DMS53 treated with DMSO at 0.1 percent for 48 hours (cell line): ENCODE measurements around the gene KRT32.

Experiments used
- DNase-seq: peaks from one replicate; lab custom pipeline; 2025; ENCODE audit not compliant: unreplicated experiment; lab: John Stamatoyannopoulos, UW

The KRT32 gene

GRCh38 chr17:41492771-41493170, 25.6 kb upstream of the KRT32 start:
- no peak for DNase-seq

DNA sequence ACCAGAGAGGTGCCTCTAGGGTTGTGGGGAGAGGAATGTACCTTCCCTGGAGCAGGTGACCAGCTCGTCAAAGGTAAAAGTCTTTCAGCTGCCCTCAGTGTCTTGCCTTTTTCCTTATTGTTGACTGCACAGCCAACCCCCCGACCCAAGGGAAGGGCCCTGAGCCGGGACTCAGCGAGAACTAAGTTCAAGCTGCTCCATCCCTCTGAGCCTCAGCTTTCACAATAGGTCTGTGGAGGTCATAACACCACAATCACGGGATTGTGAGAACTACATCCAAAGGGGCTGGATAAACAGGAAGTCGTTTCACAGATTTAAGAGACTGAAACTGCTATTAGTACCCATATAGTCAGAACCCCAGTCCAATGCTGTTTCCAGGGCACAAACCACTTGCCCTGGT, 25.2 kb upstream of the KRT32 start:
- DNase-seq = no peak

- DNase-seq = no peak
These were observed 24.3 kb upstream of the KRT32 start for GRCh38 chr17:41491476-41491875.

DNA sequence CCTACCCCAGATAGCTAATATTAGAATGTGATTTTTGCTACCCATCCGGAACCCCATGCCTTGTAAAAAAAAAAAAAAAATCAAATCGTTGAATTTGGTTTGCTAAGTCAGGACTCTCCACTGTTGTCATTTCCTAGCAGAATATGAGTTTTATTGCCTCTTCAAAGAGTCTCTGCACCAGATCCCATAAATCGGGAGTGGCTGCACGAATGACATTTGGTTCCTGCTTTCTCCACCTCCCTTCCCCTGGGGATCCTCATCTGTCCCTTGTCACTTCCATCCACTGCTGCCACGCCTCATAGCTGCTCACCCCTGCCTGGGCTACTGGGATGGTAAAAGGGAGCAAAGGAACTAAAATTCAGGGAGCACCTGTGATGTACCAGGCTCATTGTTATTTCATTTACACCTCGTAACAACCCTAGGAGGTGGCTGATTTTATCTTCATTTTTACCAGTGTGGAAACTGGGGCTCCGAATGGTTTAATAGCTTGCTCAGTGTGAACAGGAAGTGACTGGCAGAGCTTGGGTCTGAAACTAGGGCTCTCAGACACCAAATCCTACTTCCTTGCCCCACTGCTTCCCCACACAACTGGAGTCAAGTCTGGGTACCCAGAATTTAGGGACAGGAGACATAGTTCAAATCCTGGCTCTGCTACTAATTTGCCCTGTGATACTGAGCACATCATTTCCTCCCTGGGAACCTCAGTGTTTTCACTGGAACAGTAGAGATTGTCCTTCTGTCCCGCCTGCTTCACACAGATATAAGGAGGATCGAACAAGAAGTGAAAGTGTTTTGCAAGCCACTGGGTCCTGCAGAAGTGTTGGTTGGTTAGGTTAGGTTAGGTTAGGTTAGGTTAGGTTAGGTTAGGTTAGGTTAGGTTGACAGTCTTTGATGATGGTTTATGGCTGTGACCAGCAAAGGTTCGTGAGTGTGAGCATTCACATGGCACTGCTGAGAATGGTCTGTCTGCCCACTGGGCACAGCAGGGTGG, 23.1 kb upstream of the KRT32 start:
- no peak for DNase-seq

GRCh38 chr17:41489531-41489930, 22.3 kb upstream of the KRT32 start, which contains the start of gene KRT36:
TSS of gene KRT36 (minus strand) at chr17:41489910. CDS start at chr17:41489864, 46 bp downstream.
- no peak for DNase-seq

DNA sequence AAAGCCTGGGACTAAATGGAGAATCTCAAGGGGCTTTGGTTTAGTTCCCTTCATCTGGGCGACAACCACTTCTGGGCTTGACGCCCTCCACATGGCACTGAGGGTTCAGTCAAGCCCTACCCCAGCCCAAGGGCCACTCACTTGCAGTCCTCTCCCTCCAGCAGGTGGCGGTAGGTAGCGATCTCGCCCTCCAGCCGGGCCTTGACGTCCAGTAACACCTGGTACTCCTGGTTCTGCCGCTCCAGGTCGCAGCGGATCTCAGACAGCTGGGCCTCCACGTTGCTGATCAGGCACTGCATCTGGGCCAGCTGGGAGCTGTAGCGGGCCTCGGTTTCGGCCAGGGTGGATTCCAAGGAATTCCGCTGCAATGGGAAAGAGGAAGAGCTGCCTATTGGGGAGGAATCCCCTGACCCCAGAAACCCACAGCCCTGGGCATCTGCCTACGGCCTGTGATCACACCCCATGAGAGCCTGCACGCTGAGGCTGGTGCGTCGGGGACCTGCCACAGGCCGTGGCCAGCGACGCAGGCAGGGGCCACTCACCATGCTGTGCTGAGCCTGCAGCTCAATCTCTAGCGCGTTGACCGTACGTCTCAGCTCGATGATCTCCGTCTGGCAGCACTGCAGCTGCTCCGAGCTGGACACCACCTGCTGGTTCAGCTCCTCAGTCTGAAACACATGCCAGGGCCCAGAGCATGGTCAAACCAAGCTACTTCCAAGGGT, 19.8 kb upstream of the KRT32 start:
- DNase-seq = no peak

DNA sequence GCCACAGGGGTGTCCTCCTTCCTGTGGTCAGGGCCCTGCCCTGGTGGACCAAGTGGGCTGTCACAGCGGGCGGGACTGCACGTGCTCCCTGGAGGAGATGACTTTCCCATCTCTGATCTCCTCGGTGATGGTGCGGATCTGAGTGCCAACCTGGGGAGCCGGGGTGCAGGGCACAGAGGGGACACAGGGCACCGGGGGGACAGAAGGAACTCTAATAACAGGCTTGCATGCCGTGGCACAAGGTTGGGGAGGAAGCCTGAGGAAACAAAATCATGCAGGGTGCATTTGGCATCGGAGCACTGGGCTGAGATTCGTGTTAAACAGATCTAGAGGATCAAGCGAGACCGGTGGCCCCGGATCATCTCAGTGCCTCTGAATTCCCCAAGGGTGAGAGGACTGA, 19.1 kb upstream of the KRT32 start:
- no peak for DNase-seq

DNA sequence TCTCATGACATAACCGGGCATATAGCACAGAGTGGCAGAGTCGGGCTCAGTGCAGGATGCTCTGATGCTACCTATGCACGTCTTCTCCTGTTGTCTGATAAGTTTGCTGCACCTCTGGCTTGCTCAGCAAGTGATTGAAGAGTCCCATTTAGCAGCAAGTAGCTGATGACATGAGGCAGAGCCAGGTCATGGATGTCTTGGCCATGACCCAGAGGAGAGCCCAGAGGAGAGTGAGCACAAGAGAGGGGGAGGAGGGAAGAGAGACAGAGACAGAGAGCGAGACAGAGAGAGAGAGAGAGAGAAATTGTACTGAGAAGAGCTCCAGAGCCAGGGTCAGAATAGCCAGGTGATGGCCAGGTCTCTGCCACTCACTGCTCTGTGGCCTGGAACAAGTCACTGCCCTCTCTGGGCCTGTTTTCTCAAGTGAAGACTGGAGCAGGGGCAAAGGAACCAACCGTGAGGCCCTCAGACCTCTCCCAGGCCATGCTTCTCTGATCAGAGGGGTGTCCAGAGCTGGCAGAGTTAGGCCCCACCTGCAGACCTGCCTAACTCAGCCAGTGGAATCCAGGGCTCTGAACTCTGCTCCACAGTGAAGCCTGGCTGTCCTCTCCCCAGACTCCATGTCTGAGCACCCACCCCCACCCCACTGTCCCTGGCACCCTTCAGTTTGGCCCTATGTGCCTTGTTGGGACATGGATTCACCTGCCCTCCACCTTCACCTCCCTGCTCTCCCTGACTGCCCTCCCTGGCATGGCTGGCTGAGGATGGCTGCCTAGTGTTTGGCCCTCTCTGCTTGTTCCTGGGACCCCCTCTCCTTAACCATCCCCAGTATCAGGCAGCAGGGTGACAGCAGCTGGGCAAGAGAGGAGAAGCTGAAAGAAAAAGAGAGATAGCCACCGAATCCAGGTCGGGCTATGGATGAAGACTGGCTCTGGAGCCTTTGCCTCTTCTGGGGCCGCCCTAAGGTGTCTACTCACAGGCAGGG, 18.0 kb upstream of the KRT32 start:
- no peak for DNase-seq

GRCh38 chr17:41483991-41484826, 17.0 kb upstream of the KRT32 start:
- no peak for DNase-seq

GRCh38 chr17:41483531-41483930, 16.3 kb upstream of the KRT32 start:
- DNase-seq = no peak

DNA sequence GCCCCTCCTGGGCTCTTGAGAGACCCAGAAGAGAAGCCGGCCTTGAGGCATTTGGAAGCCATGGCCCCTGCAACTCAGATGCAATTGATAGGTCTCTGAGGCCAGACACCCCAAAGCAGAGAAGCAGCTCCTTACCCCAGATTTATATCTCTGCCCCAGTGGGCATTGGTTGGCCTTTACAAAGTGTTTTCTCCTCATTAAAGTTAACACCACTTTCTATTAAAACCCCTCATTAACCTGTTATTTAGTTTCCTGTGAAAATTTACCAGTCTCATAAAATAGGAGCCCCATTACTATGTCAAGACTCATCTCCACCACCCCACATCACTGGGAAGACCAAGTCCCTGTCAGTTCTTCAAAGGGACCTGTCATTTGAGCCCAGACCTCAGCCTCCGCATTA, 13.8 kb upstream of the KRT32 start, which contains the start of gene KRT35:
TSS of gene KRT35 (minus strand) at position 116 of the 400 bp plus-strand sequence. CDS start at position 62, 54 bp downstream.
- no peak for DNase-seq

DNA sequence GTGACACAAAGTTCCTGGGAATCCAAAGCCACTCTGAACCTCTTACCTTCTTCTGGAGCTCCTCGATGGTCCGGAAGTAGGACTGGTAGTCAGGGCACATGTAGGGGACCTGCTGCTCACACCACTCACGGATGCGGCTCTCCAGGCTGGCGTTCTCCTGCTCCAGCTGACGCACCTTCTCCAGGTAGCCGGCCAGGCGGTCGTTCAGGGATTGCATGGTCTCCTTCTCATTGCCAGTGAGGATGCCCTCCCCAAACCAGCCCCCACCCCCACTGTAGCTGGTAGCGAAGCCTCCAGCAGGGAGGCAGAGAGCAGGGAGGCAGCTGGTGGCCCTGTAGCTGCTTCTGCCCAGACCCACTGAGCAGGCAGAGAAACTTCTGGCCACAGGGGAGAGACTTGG, 13.4 kb upstream of the KRT32 start:
- DNase-seq = no peak

DNA sequence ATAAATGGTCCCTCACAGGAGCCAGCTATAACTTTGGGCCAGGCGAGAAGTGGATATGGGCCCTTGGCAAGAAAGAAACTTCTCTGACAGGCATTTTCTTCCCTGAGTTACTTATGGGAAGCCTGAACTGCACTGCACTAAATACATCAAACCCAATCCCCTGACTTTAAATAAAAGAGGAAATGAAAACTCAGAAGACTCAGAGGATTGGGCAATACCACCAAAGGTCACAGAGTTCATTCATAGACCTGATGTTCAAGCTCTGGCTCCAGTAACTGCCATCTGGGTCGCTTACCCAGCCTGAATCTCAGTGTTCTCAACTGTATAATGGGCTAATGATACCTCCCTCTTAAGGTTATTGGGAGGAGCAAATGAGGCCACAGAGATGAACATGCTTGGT, 12.9 kb upstream of the KRT32 start:
- DNase-seq = no peak

DNA sequence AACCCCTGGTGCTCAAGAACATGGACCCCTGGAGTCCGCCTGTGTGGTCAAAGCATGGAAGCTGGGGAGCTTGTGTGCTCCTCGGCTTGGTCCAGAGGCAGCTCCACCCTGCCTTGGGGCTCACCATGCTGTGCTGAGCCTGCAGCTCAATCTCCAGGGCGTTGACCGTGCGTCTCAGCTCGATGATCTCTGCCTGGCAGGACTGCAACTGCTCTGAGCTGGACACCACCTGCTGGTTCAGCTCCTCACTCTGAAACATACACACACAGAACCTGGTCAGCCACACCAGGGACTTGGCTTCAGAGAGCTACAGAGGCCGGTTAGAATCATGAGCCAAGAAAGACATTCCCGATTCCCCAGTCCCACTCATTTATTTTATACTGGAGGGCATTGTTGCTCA, 11.1 kb upstream of the KRT32 start:
- no peak for DNase-seq

GRCh38 chr17:41476866-41477815, 10.0 kb upstream of the KRT32 start:
- no peak for DNase-seq

GRCh38 chr17:41475421-41475820, 8.2 kb upstream of the KRT32 start:
- DNase-seq = no peak

- DNase-seq = no peak
These were observed 7.7 kb upstream of the KRT32 start for GRCh38 chr17:41474863-41475262.

- DNase-seq = no peak
These were observed 1.2 kb upstream of the KRT32 start for GRCh38 chr17:41468346-41468745.

- no peak for DNase-seq
These were observed 375 bp upstream of the KRT32 start for GRCh38 chr17:41467561-41467960.
